HUES6 (cell line): ENCODE data around the gene SNX5.

Experiments
- H3K27ac ChIP-seq: 2 replicates; pipeline ENCODE4 v1.7.0; 2013; ENCODE audit warnings: low read depth, mild to moderate bottlenecking, low read length, inconsistent platforms
- H3K27me3 ChIP-seq: 2 replicates; pipeline ENCODE4 v1.6.1; 2013; ENCODE audit warnings: low read length; ENCODE audit not compliant: control insufficient read depth, insufficient read depth
- H3K36me3 ChIP-seq: 2 replicates; pipeline ENCODE4 v1.6.1; 2013; ENCODE audit warnings: low read length; ENCODE audit not compliant: control insufficient read depth, insufficient read depth
- H3K4me1 ChIP-seq: 2 replicates; pipeline ENCODE4 v1.6.1; 2013; ENCODE audit warnings: low read length; ENCODE audit not compliant: control insufficient read depth, insufficient read depth
- H3K4me3 ChIP-seq: 2 replicates; pipeline ENCODE4 v1.5.1; 2013; ENCODE audit warnings: low read depth, low read length
- H3K9ac ChIP-seq: one replicate; pipeline ENCODE4 v1.6.1; 2013; ENCODE audit warnings: mild to moderate bottlenecking, low read length
- H3K9me3 ChIP-seq: 2 replicates; pipeline ENCODE4 v1.6.1; 2013; ENCODE audit warnings: low read depth, low read length; ENCODE audit not compliant: control insufficient read depth, insufficient read depth

Gene SNX5

GRCh38 chr20:17958373-17959256 is 10.0 kb downstream of the SNX5 start:
- Histone ChIP-seq H3K36me3 (peaks cover 57% of the 10 kb centered on the region), H3K4me3 (no peak overlapping the region), H3K9me3 (no peaks in the 10 kb centered on the region), H3K27me3 (no peaks in the 10 kb centered on the region), H3K27ac (no peak overlapping the region), H3K9ac (no peak overlapping the region), H3K4me1 (peaks cover 32% of the 10 kb centered on the region)

- Histone ChIP-seq H3K36me3 (peaks cover 60% of the 10 kb centered on the region), H3K9ac (no peak overlapping the region), H3K27ac (no peak overlapping the region), H3K27me3 (no peaks in the 10 kb centered on the region), H3K9me3 (no peaks in the 10 kb centered on the region), H3K4me3 (no peak overlapping the region), H3K4me1 (peaks cover 26% of the 10 kb centered on the region)
Observed at GRCh38 chr20:17957505-17958363, 10.9 kb downstream of the SNX5 start.

- Histone ChIP-seq H3K9ac (no peak overlapping the region), H3K4me3 (no peak overlapping the region), H3K4me1 (peaks cover 15% of the 10 kb centered on the region; the same call in 1 of the 2 replicates), H3K27me3 (no peaks in the 10 kb centered on the region), H3K27ac (no peak overlapping the region), H3K9me3 (no peaks in the 10 kb centered on the region), H3K36me3 (peaks cover 71% of the 10 kb centered on the region)
Observed at GRCh38 chr20:17956099-17956685, 12.4 kb downstream of the SNX5 start.

GRCh38 chr20:17955302-17955701 is 13.3 kb downstream of the SNX5 start:
- Histone ChIP-seq H3K27ac (no peak overlapping the region), H3K9me3 (no peaks in the 10 kb centered on the region), H3K9ac (no peak overlapping the region), H3K4me1 (peaks cover 9% of the 10 kb centered on the region; the same call in 1 of the 2 replicates), H3K36me3 (peaks cover 77% of the 10 kb centered on the region), H3K4me3 (no peak overlapping the region), H3K27me3 (no peaks in the 10 kb centered on the region)

GRCh38 chr20:17953935-17954334 is 14.7 kb downstream of the SNX5 start:
- no peak overlapping the region for H3K27ac ChIP-seq
- no peak overlapping the region for H3K4me3 ChIP-seq
- no peaks in the 10 kb centered on the region for H3K4me1 ChIP-seq

GRCh38 chr20:17952692-17953684 is 15.6 kb downstream of the SNX5 start:
- Histone ChIP-seq H3K36me3 (peaks cover 96% of the 10 kb centered on the region), H3K27me3 (no peaks in the 10 kb centered on the region), H3K9me3 (no peaks in the 10 kb centered on the region), H3K9ac (no peak overlapping the region), H3K4me3 (no peak overlapping the region), H3K27ac (no peak overlapping the region), H3K4me1 (no peaks in the 10 kb centered on the region)

More at GRCh38 chr20:17953935-17954334, 14.7 kb downstream of the SNX5 start:
- Histone ChIP-seq H3K9ac (no peak overlapping the region), H3K9me3 (no peaks in the 10 kb centered on the region), H3K27me3 (no peaks in the 10 kb centered on the region), H3K36me3 (peaks cover 86% of the 10 kb centered on the region)

GRCh38 chr20:17951323-17951722 is 17.3 kb downstream of the SNX5 start:
- Histone ChIP-seq H3K9ac (no peak overlapping the region), H3K27ac (no peak overlapping the region), H3K9me3 (no peaks in the 10 kb centered on the region), H3K36me3 (peaks cover 99% of the 10 kb centered on the region), H3K4me1 (no peaks in the 10 kb centered on the region), H3K4me3 (no peak overlapping the region), H3K27me3 (no peaks in the 10 kb centered on the region)

- H3K27ac ChIP-seq = no peak overlapping the region
- no peaks in the 10 kb centered on the region for H3K9me3 ChIP-seq
- H3K4me1 ChIP-seq = no peaks in the 10 kb centered on the region
- H3K9ac ChIP-seq = no peak overlapping the region
- H3K27me3 ChIP-seq = no peaks in the 10 kb centered on the region
- H3K4me3 ChIP-seq = no peak overlapping the region
- peaks cover 99% of the 10 kb centered on the region for H3K36me3 ChIP-seq
Observed at GRCh38 chr20:17950670-17951069, 17.9 kb downstream of the SNX5 start.

GRCh38 chr20:17949899-17950298 is 18.7 kb downstream of the SNX5 start:
- H3K9ac ChIP-seq = no peak overlapping the region
- H3K4me3 ChIP-seq = no peak overlapping the region
- H3K9me3 ChIP-seq = no peaks in the 10 kb centered on the region
- no peaks in the 10 kb centered on the region for H3K27me3 ChIP-seq
- no peaks in the 10 kb centered on the region for H3K4me1 ChIP-seq
- H3K36me3 ChIP-seq = peaks cover 99% of the 10 kb centered on the region
- H3K27ac ChIP-seq = no peak overlapping the region

- H3K27ac ChIP-seq = no peak overlapping the region
- H3K9ac ChIP-seq = no peak overlapping the region
- H3K27me3 ChIP-seq = no peaks in the 10 kb centered on the region
- no peak overlapping the region for H3K4me3 ChIP-seq
- no peaks in the 10 kb centered on the region for H3K4me1 ChIP-seq
- H3K9me3 ChIP-seq = no peaks in the 10 kb centered on the region
- H3K36me3 ChIP-seq = peaks cover 98% of the 10 kb centered on the region
Observed at GRCh38 chr20:17948442-17948841, 20.2 kb downstream of the SNX5 start.
